ENCODE data around the gene RETN. TPM values are rescaled to one million over a fixed set of nuclear protein-coding genes. Genes with fewer than 3 reads are reported as not detected.

Gene RETN
- total and polyA plus RNA-seq, 2 of the 8 experiments (the other 6 are each of a cell fraction or from before 2014, with no cell fraction given): not detected

GRCh38 chr19:7644550-7644877 lies 24.3 kb upstream of the RETN start (continued):
- TF ChIP-seq CHD7 (IDR thresholded peaks at IDR 0.05; ENCODE audit: insufficient replicate concordance, low read length) (no peak), TEAD4 (IDR thresholded peaks at IDR 0.05; ENCODE audit: low read depth, low read length) (no peak), CHD1 (IDR thresholded peaks at IDR 0.05; ENCODE audit: low read depth, low read length) (no peak), E2F6 (IDR thresholded peaks at IDR 0.05) (no peak), SIN3A (conservative IDR thresholded peaks at IDR 0.05 in 1 of 2, IDR thresholded peaks at IDR 0.05 in 1 of 2; ENCODE audit: low read depth in 1 of 2, low read length in 2 of 2) (no peak)

All from H1 (cell line).